Naive thymus-derived CD8-positive, alpha-beta T cell (primary cell): ENCODE results near the gene QPCTL. TPM values are rescaled to one million over a fixed set of nuclear protein-coding genes. Genes with fewer than 3 reads are reported as not detected.

Experiments used
- ATAC-seq, 2 donors: fragments of 150-1000 bp; cut with Tn5 transposase in 1 of 2; sonication (Bioruptor Pico), chemical (Tn5 transposase) in 1 of 2; 1 replicate in 1 of 2; 2 replicates in 1 of 2; pipeline ENCODE4 v1.10.0; 2021; ENCODE audit warnings: mild to moderate bottlenecking in 2 of 2, moderate library complexity in 2 of 2
- POLR2A ChIA-PET: fragments of 350-600 bp; sonication (Branson Sonifier 250); formaldehyde crosslinking; loops from one replicate; lab custom pipeline; 2021; ENCODE audit warnings: antibody characterized with exemption; lab: Charles Lee
- DNase-seq, 10 donors: peaks; one replicate each; pipeline versions ENCODE4 v3.0.0 to v3.0.0-alpha.2; 2020 to 2022
- H3K27ac Mint-ChIP-seq, 10 donors: one replicate each; pipeline ENCODE4 v1.8.0; 2020 to 2022; ENCODE audit warnings: mild to moderate bottlenecking in 10 of 10, mixed read lengths in 10 of 10, moderate library complexity in 4 of 10, inconsistent platforms in 1 of 10
- H3K27me3 Mint-ChIP-seq, 5 donors: one replicate each; pipeline ENCODE4 v1.8.0; 2021 to 2022; ENCODE audit warnings: mixed read lengths in 5 of 5
- H3K36me3 Mint-ChIP-seq, 3 donors: one replicate each; pipeline ENCODE4 v1.8.0; 2020 to 2022; ENCODE audit warnings: mixed read lengths in 3 of 3, mild to moderate bottlenecking in 2 of 3, inconsistent platforms in 1 of 3
- H3K4me1 Mint-ChIP-seq, 4 donors: one replicate each; pipeline ENCODE4 v1.8.0; 2021 to 2022; ENCODE audit warnings: mixed read lengths in 4 of 4
- H3K4me3 Mint-ChIP-seq, 10 donors: one replicate each; pipeline ENCODE4 v1.8.0; 2020 to 2022; ENCODE audit warnings: mild to moderate bottlenecking in 10 of 10, mixed read lengths in 10 of 10, moderate library complexity in 6 of 10, inconsistent platforms in 1 of 10
- H3K9me3 Mint-ChIP-seq, 9 donors: one replicate each; pipeline ENCODE4 v1.8.0; 2020 to 2022; ENCODE audit warnings: mixed read lengths in 9 of 9, mild to moderate bottlenecking in 3 of 9, inconsistent platforms in 1 of 9, moderate library complexity in 1 of 9
- microRNA-seq: library from miRNA; unstranded; fragments of <30 nt; microRNA quantifications from one replicate; pipeline ENCODE4 v1.2.0, GENCODE V29; 2022; ENCODE audit warnings: borderline microRNAs expressed
- polyA plus RNA-seq, 3 donors: library from polyadenylated mRNA; unstranded; fragments of 300-500 nt; fragmentation: Illumina TruSeq; gene quantifications; one replicate each; pipeline ENCODE4 v1.2.3, GENCODE V29; 2021
- total RNA-seq, 8 experiments: library from RNA in 2 of 8; stranded (reverse) in 2 of 8; gene quantifications; one replicate each; pipeline ENCODE4 v1.2.3 and lab custom pipeline; 2021 to 2026

QPCTL gene
- total and polyA plus RNA-seq, 5 experiments from 2014 or later: 0.65 to 11.4 (median 2.3) TPM

- H3K27ac Mint-ChIP-seq: no peak overlapping the region
- H3K27me3 Mint-ChIP-seq: peaks cover 0 to 2% (median 0%) of the 10 kb centered on the region in 5 donors
- H3K36me3 Mint-ChIP-seq: no peaks in the 10 kb centered on the region
- H3K4me1 Mint-ChIP-seq: no peaks in the 10 kb centered on the region
- POLR2A ChIA-PET: no interaction called here
- no peak overlapping the region for H3K4me3 Mint-ChIP-seq
- DNase-seq (no peak), ATAC-seq (no peak)
- no peaks in the 10 kb centered on the region for H3K9me3 Mint-ChIP-seq
Observed at GRCh38 chr19:45753548-45753947, 61.1 kb downstream of the QPCTL start.

Small RNAs within 50 kb of the gene (microRNA-seq; reads per million reads assigned to microRNA genes)
- gene MIR642A (not detected), gene MIR642B (not detected)

Other genes starting within 250 kb of the QPCTL start
- gene FOSB, start 224.7 kb upstream of the QPCTL start, total RNA-seq: 1 to 10 TPM; 3.5 TPM
- 10 to 100 TPM; 10.2 to 11.4 (median 11.0) TPM for gene FOSB, start 224.7 kb upstream of the QPCTL start, polyA plus RNA-seq
- 1 to 10 TPM; 1.0 to 1.8 TPM for gene RTN2, start 195.6 kb upstream of the QPCTL start, total RNA-seq
- under 1 TPM in 2 of 3 donors, not detected in 1; 0.27 to 0.41 TPM for gene RTN2, start 195.6 kb upstream of the QPCTL start, polyA plus RNA-seq
- 10 to 100 TPM; 12.4 to 15.6 TPM for gene PPM1N, start 194.2 kb upstream of the QPCTL start, total RNA-seq
- gene PPM1N, start 194.2 kb upstream of the QPCTL start, polyA plus RNA-seq: 1 to 10 TPM; 7.2 to 8.7 (median 7.7) TPM
- gene VASP, start 185.2 kb upstream of the QPCTL start, total RNA-seq: 10 to 100 TPM; 72.0 to 72.1 TPM
- 10 to 100 TPM; 39.9 to 49.6 (median 49.0) TPM for gene VASP, start 185.2 kb upstream of the QPCTL start, polyA plus RNA-seq
- 10 to 100 TPM in 1 of 2 experiments, 1 to 10 TPM in 1; 8.8 to 10.6 TPM for gene OPA3, start 107.9 kb upstream of the QPCTL start, total RNA-seq
- 10 to 100 TPM in 2 of 3 donors, 1 to 10 TPM in 1; 7.5 to 25.3 (median 13.2) TPM for gene OPA3, start 107.9 kb upstream of the QPCTL start, polyA plus RNA-seq
- not detected for gene GPR4, start 90.5 kb upstream of the QPCTL start, total RNA-seq
- gene GPR4, start 90.5 kb upstream of the QPCTL start, polyA plus RNA-seq: not detected
- gene EML2, start 53.3 kb upstream of the QPCTL start, total RNA-seq: 10 to 100 TPM; 52.1 to 56.8 TPM
- 10 to 100 TPM in 2 of 3 donors, 1 to 10 TPM in 1; 8.8 to 17.8 (median 11.5) TPM for gene EML2, start 53.3 kb upstream of the QPCTL start, polyA plus RNA-seq
- gene GIPR, start 24.4 kb upstream of the QPCTL start, total RNA-seq: 10 to 100 TPM in 1 of 2 experiments, 1 to 10 TPM in 1; 9.7 to 10.4 TPM
- under 1 TPM in 2 of 3 donors, not detected in 1; 0.38 to 0.61 TPM for gene GIPR, start 24.4 kb upstream of the QPCTL start, polyA plus RNA-seq
- 100 to 1,000 TPM; 395 to 410 TPM for gene SNRPD2, start 713 bp upstream of the QPCTL start, total RNA-seq
- gene SNRPD2, start 713 bp upstream of the QPCTL start, polyA plus RNA-seq: 1,000 to 10,000 TPM; 1,119 to 1,289 (median 1,220) TPM
- gene FBXO46, start 38.2 kb downstream of the QPCTL start, total RNA-seq: 10 to 100 TPM; 35.3 to 42.3 TPM
- 10 to 100 TPM; 12.4 to 15.2 (median 12.5) TPM for gene FBXO46, start 38.2 kb downstream of the QPCTL start, polyA plus RNA-seq
- not detected for gene MEIOSIN, start 40.8 kb downstream of the QPCTL start, total RNA-seq
- not detected for gene MEIOSIN, start 40.8 kb downstream of the QPCTL start, polyA plus RNA-seq
- gene SIX5, start 76.6 kb downstream of the QPCTL start, total RNA-seq: 1 to 10 TPM; 1.4 to 1.8 TPM
- under 1 TPM; 0.08 to 0.11 (median 0.09) TPM for gene SIX5, start 76.6 kb downstream of the QPCTL start, polyA plus RNA-seq
- 10 to 100 TPM; 44.2 to 44.3 TPM for gene DMPK, start 89.8 kb downstream of the QPCTL start, total RNA-seq
- under 1 TPM; 0.60 to 0.99 (median 0.81) TPM for gene DMPK, start 89.8 kb downstream of the QPCTL start, polyA plus RNA-seq
- 10 to 100 TPM; 49.5 to 54.1 TPM for gene DMWD, start 100.2 kb downstream of the QPCTL start, total RNA-seq
- 10 to 100 TPM in 2 of 3 donors, 1 to 10 TPM in 1; 8.0 to 16.5 (median 11.9) TPM for gene DMWD, start 100.2 kb downstream of the QPCTL start, polyA plus RNA-seq
- gene RSPH6A, start 122.6 kb downstream of the QPCTL start, total RNA-seq: under 1 TPM; 0.36 to 0.57 TPM
- gene RSPH6A, start 122.6 kb downstream of the QPCTL start, polyA plus RNA-seq: not detected
- 10 to 100 TPM; 89.9 to 91.1 TPM for gene SYMPK, start 170.5 kb downstream of the QPCTL start, total RNA-seq
- gene SYMPK, start 170.5 kb downstream of the QPCTL start, polyA plus RNA-seq: 10 to 100 TPM in 2 of 3 donors, 1 to 10 TPM in 1; 4.4 to 15.4 (median 13.8) TPM
- not detected for gene FOXA3, start 171.7 kb downstream of the QPCTL start, total RNA-seq
- not detected for gene FOXA3, start 171.7 kb downstream of the QPCTL start, polyA plus RNA-seq
- 10 to 100 TPM; 32.9 to 33.8 TPM for gene IRF2BP1, start 193.5 kb downstream of the QPCTL start, total RNA-seq
- gene IRF2BP1, start 193.5 kb downstream of the QPCTL start, polyA plus RNA-seq: 1 to 10 TPM; 7.0 to 9.1 (median 7.6) TPM
- gene MYPOP, start 209.9 kb downstream of the QPCTL start, total RNA-seq: 10 to 100 TPM; 10.5 to 10.9 TPM
- gene MYPOP, start 209.9 kb downstream of the QPCTL start, polyA plus RNA-seq: under 1 TPM in 1 of 3 donors, not detected in 2; 0.23 TPM
- not detected for gene NANOS2, start 222.1 kb downstream of the QPCTL start, total RNA-seq
- gene NANOS2, start 222.1 kb downstream of the QPCTL start, polyA plus RNA-seq: not detected